ENCODE measurements around the gene IZUMO4. TPM values are rescaled to one million over a fixed set of nuclear protein-coding genes. Genes with fewer than 3 reads are reported as not detected.

IZUMO4 gene
- total and polyA plus RNA-seq, 10 of the 15 experiments (the other 5 are each of a cell fraction or from before 2014, with no cell fraction given): 0.53 to 27.1 (median 7.5) TPM

GRCh38 chr19:2109046-2109864 is 12.5 kb downstream of the IZUMO4 start (continued):
- no peak for TF ChIP-seq ZNF687 (IDR thresholded peaks at IDR 0.05)
- TF ChIP-seq ZNF24 (IDR thresholded peaks at IDR 0.05): no peak
- TF ChIP-seq SIX5 (IDR thresholded peaks at IDR 0.05; ENCODE audit: low read depth, low read length, severe bottlenecking): no peak
- TF ChIP-seq, protein P1, sequence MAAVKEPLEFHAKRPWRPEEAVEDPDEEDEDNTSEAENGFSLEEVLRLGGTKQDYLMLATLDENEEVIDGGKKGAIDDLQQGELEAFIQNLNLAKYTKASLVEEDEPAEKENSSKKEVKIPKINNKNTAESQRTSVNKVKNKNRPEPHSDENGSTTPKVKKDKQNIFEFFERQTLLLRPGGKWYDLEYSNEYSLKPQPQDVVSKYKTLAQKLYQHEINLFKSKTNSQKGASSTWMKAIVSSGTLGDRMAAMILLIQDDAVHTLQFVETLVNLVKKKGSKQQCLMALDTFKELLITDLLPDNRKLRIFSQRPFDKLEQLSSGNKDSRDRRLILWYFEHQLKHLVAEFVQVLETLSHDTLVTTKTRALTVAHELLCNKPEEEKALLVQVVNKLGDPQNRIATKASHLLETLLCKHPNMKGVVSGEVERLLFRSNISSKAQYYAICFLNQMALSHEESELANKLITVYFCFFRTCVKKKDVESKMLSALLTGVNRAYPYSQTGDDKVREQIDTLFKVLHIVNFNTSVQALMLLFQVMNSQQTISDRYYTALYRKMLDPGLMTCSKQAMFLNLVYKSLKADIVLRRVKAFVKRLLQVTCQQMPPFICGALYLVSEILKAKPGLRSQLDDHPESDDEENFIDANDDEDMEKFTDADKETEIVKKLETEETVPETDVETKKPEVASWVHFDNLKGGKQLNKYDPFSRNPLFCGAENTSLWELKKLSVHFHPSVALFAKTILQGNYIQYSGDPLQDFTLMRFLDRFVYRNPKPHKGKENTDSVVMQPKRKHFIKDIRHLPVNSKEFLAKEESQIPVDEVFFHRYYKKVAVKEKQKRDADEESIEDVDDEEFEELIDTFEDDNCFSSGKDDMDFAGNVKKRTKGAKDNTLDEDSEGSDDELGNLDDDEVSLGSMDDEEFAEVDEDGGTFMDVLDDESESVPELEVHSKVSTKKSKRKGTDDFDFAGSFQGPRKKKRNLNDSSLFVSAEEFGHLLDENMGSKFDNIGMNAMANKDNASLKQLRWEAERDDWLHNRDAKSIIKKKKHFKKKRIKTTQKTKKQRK (IDR thresholded peaks at IDR 0.05; ENCODE audit: low read depth, low read length): no peak
- TF ChIP-seq CBX5 (IDR thresholded peaks at IDR 0.05; ENCODE audit: low read depth): no peak
- no peak for TF ChIP-seq ATF2 (IDR thresholded peaks at IDR 0.05; ENCODE audit: low read length)
- TF ChIP-seq NFYA (IDR thresholded peaks at IDR 0.05; ENCODE audit: borderline replicate concordance, low read depth, low read length): no peak
- no peak for TF ChIP-seq RBBP5 (conservative IDR thresholded peaks at IDR 0.05)

Data from GM12878 (cell line).